ENCODE results near the gene ASCL5.
A peak's percentile ranks its signal among the peaks of the same experiment; 100 is the strongest.

Gene ASCL5

DNA sequence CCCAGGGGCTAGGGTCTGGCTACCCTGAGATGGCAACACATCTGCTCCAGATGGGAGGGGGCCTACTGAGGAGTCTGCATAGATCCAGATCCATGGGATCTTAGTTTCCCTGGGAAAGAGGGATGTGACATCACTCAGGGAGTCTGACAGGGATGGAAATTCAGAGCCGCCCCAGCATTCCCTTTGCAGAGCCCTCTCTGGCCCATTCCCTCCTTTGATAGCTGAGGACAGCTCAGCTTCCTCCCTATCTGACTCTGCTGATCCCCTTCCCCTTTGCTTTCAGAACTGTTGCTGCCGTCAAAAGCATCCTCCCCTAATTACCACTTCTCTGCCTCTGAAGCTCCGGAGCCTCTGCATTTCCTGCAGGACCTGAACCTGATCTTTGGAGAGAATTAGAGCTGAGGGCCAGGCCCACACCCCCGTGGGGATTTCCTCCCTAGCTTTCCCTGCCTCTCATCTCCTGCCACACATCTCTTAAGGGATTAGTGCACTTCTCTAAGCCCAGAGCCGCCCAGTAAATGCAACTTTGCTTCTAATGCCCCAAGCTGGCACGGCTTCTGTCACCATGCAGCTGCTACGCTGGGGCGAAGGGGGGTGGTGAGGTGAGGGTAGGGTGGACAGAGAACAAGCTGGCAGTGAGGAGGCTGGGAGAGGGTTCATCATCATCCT, 9.5 kb upstream of the ASCL5 start:
- FAIRE-seq, result no peak

GRCh38 chr1:201134405-201134804, 7.4 kb upstream of the ASCL5 start:
- FAIRE-seq, result no peak

DNA sequence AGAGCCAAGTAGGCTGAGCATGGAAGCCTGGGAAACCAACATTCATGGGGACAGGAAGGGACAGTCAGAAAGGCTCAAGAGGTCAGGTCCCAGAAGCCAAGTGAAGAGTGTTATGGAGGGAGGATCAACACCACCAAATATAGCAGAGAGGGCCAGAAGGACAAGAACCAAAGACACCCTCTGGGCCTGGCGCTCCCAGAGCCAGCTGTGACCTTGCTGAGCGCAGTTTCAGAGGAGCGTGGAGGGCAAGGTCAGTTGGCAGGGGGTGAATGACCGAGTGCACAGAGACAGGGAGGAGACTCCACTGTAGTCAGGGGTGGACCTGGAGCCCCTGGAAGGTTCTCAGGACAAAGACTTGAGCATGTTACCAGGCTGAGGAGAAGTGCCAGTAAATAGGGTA, 4.4 kb upstream of the ASCL5 start:
- FAIRE-seq, result no peak

GRCh38 chr1:201128962-201129361, 2.0 kb upstream of the ASCL5 start:
- FAIRE-seq, result no peak

DNA sequence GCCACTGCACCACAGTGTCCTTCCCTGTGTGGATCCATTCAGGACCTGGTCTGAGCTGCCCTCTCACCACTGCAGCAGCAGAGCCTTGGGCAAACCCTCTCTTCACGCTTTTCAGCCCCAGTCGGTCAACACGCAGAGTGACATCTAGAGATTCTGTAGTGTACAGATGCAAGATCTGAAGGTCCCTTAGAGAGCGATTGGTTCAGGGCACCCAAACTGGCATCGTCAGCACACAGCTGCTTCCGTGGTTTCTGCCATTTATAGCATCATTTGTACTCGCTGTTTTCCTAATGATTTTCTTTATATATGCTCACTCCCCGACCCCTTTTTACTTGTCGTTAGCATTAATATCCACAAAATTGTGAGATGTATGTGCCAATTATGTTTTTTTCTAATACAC, 1.5 kb upstream of the ASCL5 start:
- FAIRE-seq, result no peak

DNA sequence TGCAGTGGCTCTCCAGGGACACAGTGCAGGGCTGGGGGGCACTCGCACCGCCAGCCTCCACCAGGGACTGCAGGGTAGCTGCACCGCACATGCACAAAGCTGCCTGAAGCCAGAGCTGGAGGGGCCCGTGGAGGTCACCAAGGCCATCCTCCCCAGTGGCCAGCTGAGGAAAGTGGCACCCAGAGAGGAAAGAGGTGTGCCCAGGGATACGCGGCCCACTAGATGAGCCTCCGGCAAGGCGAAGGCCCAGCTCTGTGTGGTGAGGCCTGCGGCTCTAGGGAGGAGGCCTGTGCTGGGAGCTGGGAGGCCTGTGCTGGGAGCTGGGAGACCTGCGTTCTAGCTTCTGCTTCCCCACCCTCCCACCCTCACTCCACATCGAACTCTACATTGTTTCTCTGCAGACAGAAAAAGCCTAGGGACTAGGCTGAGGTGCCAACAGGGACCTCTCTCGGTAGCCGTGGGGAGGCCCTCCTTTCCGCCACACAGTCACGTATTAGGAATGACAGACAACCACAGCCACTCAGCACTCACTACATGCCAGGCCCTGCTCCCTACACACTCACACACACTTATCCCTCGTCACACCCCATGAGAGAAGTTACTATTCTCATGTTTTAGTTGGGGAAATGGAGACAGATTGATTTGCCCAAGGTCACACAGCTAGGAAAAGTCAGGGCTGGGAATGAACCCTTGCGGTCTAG, 921 bp upstream of the ASCL5 start:
- no peak for FAIRE-seq

GRCh38 chr1:201126463-201126831, 537 bp downstream of the ASCL5 start:
- FAIRE-seq, result no peak

GRCh38 chr1:201125800-201126199, 1.2 kb downstream of the ASCL5 start:
- FAIRE-seq, result peak; percentile 61

- FAIRE-seq, result no peak
Measured at GRCh38 chr1:201125019-201125418, 2.0 kb downstream of the ASCL5 start.

GRCh38 chr1:201123866-201124265, 3.1 kb downstream of the ASCL5 start:
- no peak for FAIRE-seq

GRCh38 chr1:201122321-201122957, 4.5 kb downstream of the ASCL5 start:
- FAIRE-seq, result no peak

GRCh38 chr1:201119206-201120197, 7.5 kb downstream of the ASCL5 start:
- FAIRE-seq, result no peak

GRCh38 chr1:201116091-201116490, 10.9 kb downstream of the ASCL5 start:
- no peak for FAIRE-seq

GRCh38 chr1:201115390-201115937, 11.5 kb downstream of the ASCL5 start:
- no peak for FAIRE-seq

DNA sequence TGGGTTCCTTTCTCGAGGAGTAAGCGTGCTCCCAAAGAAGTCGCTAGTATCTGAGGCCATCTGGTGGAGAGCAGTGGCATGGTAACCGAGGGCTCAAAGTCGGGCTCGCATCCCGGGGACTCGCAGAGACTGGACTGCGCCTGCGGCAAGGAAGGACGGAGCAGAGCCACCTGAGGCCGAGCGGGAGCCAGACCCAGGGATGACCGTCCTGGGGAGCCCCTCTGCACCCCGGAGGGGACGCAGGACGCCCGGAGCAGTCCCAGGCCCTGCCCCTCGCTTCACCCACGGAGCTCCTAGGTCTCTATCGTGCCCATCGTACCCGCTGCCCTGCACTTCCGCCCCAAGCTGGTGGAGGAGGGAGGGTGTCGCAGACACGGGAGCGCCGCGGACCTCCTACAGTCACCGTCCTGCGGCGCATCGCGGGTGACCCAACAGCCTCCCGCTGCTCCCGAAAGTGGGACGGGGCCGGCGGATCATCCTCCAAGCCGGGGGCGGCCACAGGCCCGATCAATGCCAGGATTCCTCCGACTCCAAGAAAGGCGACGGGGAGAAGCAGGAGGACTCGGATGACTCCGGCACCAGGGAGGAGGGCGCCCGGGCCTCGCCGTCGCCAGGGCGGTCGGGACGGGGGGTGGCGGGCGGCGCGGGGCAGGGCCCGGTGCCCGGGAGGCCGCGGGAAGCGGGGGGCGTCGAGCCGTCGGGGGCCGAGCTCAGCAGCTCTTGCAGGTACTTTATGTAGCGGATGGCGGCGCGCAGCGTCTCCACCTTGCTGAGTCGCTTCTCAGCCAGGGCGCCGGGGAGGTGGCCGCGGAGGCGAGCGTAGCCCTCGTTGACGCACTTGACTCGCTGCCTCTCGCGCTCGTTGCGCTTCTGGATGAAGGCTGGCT, 12.5 kb downstream of the ASCL5 start:
- FAIRE-seq, result peak; percentile 59

- no peak for FAIRE-seq
Measured at GRCh38 chr1:201113451-201114244, 13.3 kb downstream of the ASCL5 start.

GRCh38 chr1:201112926-201113325, 14.1 kb downstream of the ASCL5 start:
- no peak for FAIRE-seq

DNA sequence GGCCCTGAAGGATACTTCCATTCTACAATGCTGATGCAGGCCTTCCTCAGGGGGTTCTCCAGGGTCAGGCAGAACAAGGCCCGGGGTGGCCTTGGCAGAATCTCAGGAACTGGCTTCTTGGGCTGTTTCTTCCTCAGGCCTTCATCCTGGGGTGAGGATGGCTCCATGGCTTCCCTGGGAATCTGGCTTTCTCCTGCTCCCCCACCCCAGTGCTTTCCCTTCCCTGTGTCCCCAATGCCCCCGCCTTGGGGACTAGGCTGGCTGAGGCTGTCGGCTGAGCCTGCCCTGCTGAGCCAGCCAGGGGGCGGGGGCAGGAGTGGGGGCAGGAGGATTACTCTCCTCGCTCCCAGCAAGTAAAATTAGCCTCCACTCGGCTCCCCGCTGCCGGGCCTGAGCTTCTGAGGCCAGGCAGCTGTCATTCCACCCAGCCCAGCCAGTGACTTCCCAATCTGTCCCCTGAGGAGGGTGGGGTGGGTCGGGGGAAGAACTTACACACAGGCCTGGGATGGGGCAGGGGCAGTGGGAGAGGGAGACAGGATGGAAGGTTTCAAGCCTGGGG, 14.7 kb downstream of the ASCL5 start, which contains the start of gene CACNA1S:
Gene CACNA1S, minus strand, starts transcription at position 254 of the 559 bp plus-strand sequence. Its CDS starts 87 bp downstream, at position 167.
- FAIRE-seq, result no peak

DNA sequence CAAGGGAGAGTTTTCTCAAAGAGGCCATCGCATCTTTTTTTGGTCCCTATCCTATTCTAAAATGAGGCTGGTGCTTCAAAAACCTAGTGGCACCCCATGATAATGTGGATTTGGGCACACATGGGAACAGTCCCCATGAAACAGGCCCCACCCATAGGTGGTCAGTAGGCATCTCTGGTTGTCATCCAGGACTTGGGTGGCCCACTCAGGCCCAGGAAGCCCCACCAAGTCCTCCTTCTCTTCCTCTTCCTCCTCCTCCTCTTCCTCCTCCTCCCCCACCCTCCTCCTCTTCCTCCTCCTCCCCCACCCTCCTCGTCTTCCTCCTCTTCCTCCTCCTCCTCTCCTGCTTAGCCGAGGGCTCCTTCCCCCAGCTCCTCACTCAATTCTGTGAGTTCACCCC, 15.3 kb downstream of the ASCL5 start:
- FAIRE-seq, result no peak

- FAIRE-seq, result no peak
Measured at GRCh38 chr1:201111156-201111555, 15.8 kb downstream of the ASCL5 start.
